Subcutaneous abdominal adipose tissue (tissue), 5 donors: ENCODE results near the gene TRRAP.

Source experiments
- H3K27ac ChIP-seq: one replicate; pipeline ENCODE4 v1.7.0; 2013; ENCODE audit warnings: low read depth, mild to moderate bottlenecking, inconsistent platforms, low read length, moderate library complexity
- H3K27me3 ChIP-seq, 5 donors: one replicate each; pipeline ENCODE4 v1.7.0; 2013; ENCODE audit warnings: low read length in 5 of 5, inconsistent platforms in 1 of 5; ENCODE audit not compliant: control insufficient read depth in 5 of 5, insufficient read depth in 4 of 5
- H3K36me3 ChIP-seq, 5 donors: one replicate each; pipeline ENCODE4 v1.7.0; 2013; ENCODE audit warnings: low read length in 5 of 5; ENCODE audit not compliant: control insufficient read depth in 5 of 5, insufficient read depth in 5 of 5
- H3K4me1 ChIP-seq, 5 donors: one replicate each; pipeline ENCODE4 v1.7.0; 2013; ENCODE audit warnings: low read length in 5 of 5, mild to moderate bottlenecking in 3 of 5, moderate library complexity in 1 of 5; ENCODE audit not compliant: control insufficient read depth in 5 of 5, insufficient read depth in 5 of 5
- H3K4me3 ChIP-seq, 5 donors: one replicate each; pipeline ENCODE4 v1.7.0; 2013; ENCODE audit warnings: low read length in 5 of 5, low read depth in 1 of 5
- H3K9ac ChIP-seq, 5 donors: one replicate each; pipeline ENCODE4 v1.7.0; 2013; ENCODE audit warnings: low read length in 5 of 5, mild to moderate bottlenecking in 4 of 5, moderate library complexity in 3 of 5
- H3K9me3 ChIP-seq, 5 donors: one replicate each; pipeline ENCODE4 v1.7.0; 2013; ENCODE audit warnings: low read length in 5 of 5; ENCODE audit not compliant: control insufficient read depth in 5 of 5
- donor health status: healthy.
- donor health status: healthy.
- donor health status: healthy.
- donor health status: healthy.
- donor health status: healthy.

TRRAP gene

DNA sequence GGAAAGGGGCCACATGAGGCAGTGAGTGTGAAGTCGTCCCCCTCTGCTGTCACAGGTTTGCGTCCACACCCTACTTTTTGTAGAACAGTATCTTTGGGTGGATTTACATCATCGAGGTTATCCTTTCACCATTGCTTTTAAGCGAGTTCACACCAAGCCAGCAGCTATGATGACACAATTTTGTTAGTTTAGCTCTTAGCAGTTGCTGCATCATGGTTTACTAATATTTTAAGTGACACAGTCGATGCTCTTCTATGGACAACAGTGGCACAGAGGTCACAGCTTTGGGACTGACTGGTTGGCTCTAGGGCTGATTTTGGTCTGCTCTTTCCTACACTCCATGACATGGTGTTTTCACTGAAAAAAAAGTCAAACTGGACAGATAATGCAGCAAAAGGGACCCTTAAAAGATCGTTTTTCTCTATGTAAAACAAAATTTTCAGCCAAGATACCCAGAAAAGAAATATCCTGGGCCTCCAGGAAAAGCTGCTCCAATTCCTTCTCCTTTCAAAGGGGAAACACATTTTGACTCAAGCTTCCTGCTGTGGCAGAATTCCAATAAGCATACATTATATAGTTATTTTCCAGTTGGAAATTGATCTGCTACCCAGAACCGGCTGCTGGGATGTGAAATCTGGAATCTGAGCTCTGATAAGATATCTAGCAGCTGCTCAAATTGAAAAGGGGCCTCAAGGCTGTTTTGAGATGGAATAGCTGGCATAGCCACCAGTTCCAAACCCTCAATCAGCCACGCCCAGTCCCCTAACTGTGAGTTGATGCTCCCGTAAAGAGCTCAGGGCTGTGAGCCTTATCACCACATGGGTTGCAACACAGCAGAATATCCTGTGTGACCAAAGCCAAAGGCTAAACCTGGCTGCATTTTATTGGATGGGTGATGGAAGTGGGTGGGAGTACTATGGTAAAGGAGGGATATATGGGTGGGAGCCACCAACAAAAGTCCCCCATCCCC, 151.4 kb downstream of the TRRAP start:
- H3K9me3 ChIP-seq = no peaks in the 10 kb centered on the region
- no peak overlapping the region for H3K4me3 ChIP-seq
- H3K9ac ChIP-seq = no peak overlapping the region
- no peaks in the 10 kb centered on the region for H3K27me3 ChIP-seq
- H3K27ac ChIP-seq = peak overlapping the region; percentile 85
- peaks cover 4 to 34% (median 27%) of the 10 kb centered on the region in 5 donors for H3K4me1 ChIP-seq
- H3K36me3 ChIP-seq = peaks cover 4 to 69% (median 62%) of the 10 kb centered on the region in 5 donors

DNA sequence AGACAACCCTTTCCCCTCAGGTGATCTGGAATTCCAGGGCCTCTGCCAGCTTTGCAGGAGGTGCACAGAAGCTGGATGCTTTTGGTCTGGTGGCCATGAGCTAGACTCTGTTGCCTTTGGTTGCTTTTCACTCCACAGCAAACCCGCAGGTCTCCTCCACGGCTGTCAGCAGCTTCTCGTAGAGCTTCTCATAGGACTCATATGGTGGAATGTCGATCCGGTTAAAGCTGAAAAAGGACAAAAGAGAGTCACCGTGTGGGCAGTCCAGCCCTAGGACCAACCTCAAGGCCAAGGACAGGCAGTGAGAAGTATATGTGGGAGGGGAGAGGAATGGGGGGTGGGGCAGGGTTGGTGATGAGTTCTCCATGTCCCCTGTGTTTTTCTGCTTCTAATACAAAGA, 152.1 kb downstream of the TRRAP start:
- Histone ChIP-seq H3K9ac (peak overlapping the region in 2 of 5 donors; percentile 33 to 66), H3K27ac (peak overlapping the region; percentile 85), H3K36me3 (peaks cover 4 to 76% (median 69%) of the 10 kb centered on the region in 5 donors), H3K4me3 (no peak overlapping the region), H3K4me1 (peaks cover 4 to 34% (median 27%) of the 10 kb centered on the region in 5 donors), H3K27me3 (no peaks in the 10 kb centered on the region), H3K9me3 (no peaks in the 10 kb centered on the region)

DNA sequence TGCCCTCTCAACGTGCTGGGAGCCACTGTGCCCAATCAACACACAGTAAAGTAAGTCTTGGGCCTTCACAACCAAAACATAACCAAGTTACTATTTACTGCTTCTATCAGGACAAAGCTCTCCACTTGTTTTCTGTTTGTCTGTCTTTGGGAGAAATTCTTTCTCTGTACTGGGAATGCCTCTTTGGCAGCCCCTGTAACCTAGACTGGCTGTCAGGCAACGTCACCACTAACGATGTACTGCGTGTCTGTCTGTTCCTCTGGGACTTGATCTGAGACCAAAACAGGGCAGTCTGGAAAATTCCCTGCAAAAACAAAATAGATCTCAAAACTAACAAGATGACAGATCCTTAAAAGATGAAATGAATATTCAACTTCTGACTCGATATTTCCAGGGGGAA, 152.6 kb downstream of the TRRAP start:
- no peaks in the 10 kb centered on the region for H3K9me3 ChIP-seq
- H3K27me3 ChIP-seq = no peaks in the 10 kb centered on the region
- H3K27ac ChIP-seq = peak overlapping the region; percentile 85
- H3K4me3 ChIP-seq = no peak overlapping the region
- H3K4me1 ChIP-seq = peaks cover 4 to 34% (median 27%) of the 10 kb centered on the region in 5 donors
- peak overlapping the region in 2 of 5 donors; percentile 33 to 66 for H3K9ac ChIP-seq
- peaks cover 4 to 81% (median 74%) of the 10 kb centered on the region in 5 donors for H3K36me3 ChIP-seq

DNA sequence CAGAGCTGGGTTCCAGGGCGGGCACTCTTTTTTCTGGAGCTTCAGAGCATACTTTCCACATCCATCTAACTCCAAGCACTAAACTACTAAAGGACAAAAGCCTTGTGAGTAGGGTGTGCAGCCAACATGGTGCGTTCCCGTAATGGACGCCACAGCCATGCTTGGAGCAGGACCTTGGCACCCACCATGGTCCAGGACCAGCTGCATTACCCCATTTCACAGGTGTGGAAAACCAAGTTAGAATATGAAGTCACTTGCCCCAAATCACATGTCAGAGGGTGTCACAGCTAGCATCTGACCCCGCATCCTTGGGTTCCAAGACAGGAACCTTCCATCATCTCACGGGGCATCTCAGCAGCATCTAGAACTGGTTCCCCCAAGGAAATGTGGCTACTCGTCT, 153.2 kb downstream of the TRRAP start:
- Histone ChIP-seq H3K4me3 (no peak overlapping the region), H3K4me1 (peaks cover 4 to 35% (median 27%) of the 10 kb centered on the region in 5 donors), H3K27me3 (no peaks in the 10 kb centered on the region), H3K27ac (peak overlapping the region; percentile 85), H3K9me3 (no peaks in the 10 kb centered on the region), H3K36me3 (peaks cover 4 to 86% (median 79%) of the 10 kb centered on the region in 5 donors), H3K9ac (peak overlapping the region in 2 of 5 donors; percentile 27 to 38)

DNA sequence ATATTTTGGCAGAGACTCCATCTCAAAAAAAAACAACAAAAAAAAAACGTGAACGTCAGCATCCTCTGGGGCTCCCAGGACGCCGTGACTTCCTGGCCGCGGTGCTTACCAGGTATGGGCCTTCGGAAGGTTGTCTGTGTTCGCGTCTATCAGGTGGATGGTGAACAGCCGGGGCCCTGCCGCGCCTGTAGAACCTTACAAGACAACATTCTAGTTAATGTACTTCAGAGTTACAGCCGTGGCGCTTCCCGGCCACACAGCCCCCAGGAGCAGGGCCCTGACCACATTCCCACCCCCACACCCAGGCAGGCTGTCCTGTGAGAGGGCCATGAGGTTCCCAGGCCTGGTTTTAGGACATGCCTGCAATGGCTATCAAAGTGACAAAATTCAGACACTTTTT, 154.6 kb downstream of the TRRAP start:
- Histone ChIP-seq H3K27ac (no peak overlapping the region), H3K36me3 (peaks cover 4 to 97% (median 88%) of the 10 kb centered on the region in 5 donors), H3K27me3 (no peaks in the 10 kb centered on the region), H3K9ac (no peak overlapping the region), H3K4me3 (no peak overlapping the region), H3K4me1 (peaks cover 4 to 40% (median 26%) of the 10 kb centered on the region in 5 donors), H3K9me3 (no peaks in the 10 kb centered on the region)

DNA sequence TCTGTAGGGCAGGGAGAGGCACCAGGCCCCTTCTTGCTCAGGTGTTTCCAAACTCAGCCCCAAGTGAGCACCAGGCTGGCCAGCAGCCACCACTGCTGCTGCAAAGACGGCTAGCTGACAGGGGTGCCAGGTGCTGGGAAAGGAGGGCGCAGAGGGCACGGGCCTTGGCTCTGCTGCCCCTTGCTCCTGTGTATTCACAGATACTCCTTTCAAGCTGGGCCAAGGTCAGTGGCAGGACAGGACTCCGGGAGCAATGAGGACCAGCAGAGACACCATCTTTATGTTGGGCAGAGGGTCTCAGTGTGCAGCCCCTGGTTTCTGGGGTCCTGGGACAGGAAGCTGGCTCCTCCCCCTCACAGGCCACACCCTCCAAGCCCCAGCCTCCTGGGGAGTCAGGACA, 155.4 kb downstream of the TRRAP start:
- H3K4me1 ChIP-seq = peaks cover 4 to 36% (median 26%) of the 10 kb centered on the region in 5 donors
- H3K27me3 ChIP-seq = no peaks in the 10 kb centered on the region
- no peaks in the 10 kb centered on the region for H3K9me3 ChIP-seq
- peaks cover 4 to 97% (median 88%) of the 10 kb centered on the region in 5 donors for H3K36me3 ChIP-seq
- H3K27ac ChIP-seq = peak overlapping the region; percentile 23
- no peak overlapping the region for H3K4me3 ChIP-seq
- H3K9ac ChIP-seq = no peak overlapping the region

DNA sequence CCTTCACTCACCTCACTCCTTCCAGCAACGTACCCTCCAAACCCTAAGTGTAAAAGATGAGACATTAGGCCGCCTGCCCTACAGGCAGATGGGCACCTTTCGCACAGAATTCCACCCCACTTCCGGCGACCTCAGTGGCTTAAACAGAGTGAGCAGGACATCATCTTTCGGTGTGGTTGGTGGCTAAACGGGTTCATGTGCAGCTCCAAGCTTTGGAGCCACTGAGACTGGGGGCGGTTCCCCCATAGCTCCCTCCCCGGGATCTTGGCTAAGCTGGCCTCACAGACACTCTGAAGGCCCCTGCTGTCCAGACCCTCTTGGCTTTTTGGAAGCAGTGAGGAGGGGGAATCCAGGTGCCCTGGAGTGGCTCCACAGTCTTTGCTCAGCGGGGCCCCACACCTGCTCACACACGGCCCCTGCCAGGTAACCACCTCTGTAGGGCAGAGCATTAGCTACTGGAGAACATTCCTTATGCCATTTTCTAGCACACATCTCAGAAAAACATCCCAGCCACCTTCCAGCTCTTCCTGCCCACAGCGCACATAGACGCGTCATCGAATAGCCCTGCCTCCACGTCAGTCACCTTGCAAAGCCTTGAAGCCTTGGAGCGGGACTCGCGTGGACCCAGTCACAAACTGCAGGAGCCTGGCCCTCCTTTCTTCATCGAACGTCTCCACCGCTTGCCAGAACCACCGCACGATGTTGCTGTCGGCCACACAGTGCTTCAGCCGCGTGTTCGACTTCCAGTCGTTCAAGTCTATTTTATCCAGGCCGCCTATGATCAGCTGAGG, 156.8 kb downstream of the TRRAP start:
- no peak overlapping the region for H3K27ac ChIP-seq
- no peak overlapping the region for H3K4me3 ChIP-seq
- H3K9ac ChIP-seq = no peak overlapping the region

DNA sequence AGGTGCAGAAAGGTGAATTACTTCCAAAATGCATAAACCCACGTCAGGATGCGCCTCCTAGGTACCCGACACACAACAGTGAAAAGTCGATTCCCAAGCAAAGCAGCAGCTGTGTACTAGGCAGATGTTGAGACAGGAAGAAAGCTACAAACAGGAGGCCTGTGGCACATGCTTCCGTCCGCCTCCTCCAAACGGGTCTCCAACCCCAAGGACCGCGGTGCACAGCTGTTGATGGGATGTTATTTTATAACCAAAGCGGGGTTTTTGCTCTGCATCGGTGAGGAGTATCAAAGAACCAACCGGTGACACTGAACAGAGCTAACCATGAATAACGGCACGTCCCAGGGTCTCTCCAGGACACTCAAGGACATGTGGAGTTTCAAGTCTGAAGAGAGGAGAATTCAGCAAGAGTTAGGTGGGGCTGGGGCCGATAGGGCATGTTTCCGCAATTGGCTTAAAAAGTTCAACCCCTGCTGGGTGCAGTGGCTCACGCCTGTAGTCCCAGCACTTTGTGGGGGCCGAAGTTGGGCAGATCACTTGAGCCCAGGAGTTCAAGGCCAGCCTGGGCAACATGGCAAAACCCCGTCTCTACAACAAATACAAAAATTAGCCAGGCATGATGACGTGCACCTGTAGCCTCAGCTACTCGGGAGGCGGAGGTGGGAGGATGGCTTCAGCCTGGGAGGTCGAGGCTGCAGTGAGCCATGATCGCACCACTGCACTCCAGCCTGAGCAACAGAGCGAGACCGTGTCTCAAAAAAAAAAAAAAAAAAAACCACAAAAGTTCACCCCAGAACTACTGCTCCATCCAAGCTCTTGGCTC, 157.6 kb downstream of the TRRAP start:
- Histone ChIP-seq H3K9ac (no peak overlapping the region), H3K4me3 (no peak overlapping the region), H3K27ac (no peak overlapping the region), H3K27me3 (no peaks in the 10 kb centered on the region), H3K9me3 (no peaks in the 10 kb centered on the region), H3K36me3 (peaks cover 4 to 94% (median 89%) of the 10 kb centered on the region in 5 donors), H3K4me1 (peaks cover 8 to 24% (median 18%) of the 10 kb centered on the region in 5 donors)

More for the DNA sequence above, 156.8 kb downstream of the TRRAP start:
- H3K27me3 ChIP-seq = no peaks in the 10 kb centered on the region
- peaks cover 4 to 26% (median 20%) of the 10 kb centered on the region in 5 donors for H3K4me1 ChIP-seq
- H3K36me3 ChIP-seq = peaks cover 4 to 94% (median 90%) of the 10 kb centered on the region in 5 donors
- H3K9me3 ChIP-seq = no peaks in the 10 kb centered on the region

DNA sequence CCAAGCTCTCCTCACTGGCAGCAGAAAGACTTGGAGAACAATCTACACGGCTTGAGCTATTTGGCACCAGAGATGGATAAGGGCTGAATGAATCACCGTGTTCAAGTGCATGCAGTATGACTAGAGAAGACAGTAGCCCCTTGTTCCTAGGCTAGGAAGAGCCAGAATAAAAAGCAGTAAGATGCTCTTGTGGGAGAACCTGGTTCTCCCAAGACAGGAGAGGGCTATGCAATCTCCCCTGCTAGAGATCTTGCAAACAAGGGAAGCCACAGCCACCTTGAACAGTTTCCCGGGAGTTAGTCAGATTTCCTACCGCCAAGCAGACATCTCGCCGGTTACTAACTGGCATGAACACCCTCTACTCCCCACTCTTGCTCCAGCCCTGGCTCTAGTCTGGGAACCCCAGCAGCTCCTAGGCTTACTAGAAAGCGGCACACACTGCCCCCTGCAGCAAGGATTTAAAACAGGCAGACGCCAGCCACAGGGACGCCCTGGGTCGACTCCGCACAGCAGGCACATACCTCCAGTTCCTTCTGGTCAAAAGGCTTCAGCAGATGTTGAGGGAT, 158.3 kb downstream of the TRRAP start:
- H3K27ac ChIP-seq = peak overlapping the region; percentile 41
- H3K9me3 ChIP-seq = no peaks in the 10 kb centered on the region

More for the DNA sequence above, 158.3 kb downstream of the TRRAP start:
- Histone ChIP-seq H3K27me3 (no peaks in the 10 kb centered on the region), H3K36me3 (peaks cover 5 to 95% (median 88%) of the 10 kb centered on the region in 5 donors), H3K4me1 (peaks cover 4 to 17% (median 13%) of the 10 kb centered on the region in 5 donors), H3K9ac (no peak overlapping the region), H3K4me3 (no peak overlapping the region)
